K562 (cell line): ENCODE results near the gene NF2. TPM values are rescaled to one million over a fixed set of nuclear protein-coding genes. Genes with fewer than 3 reads are reported as not detected.

Experiments used
- ATAC-seq: fragments of 200-7000 bp; cut with Tn5 transposase; 3 replicates; pipeline ENCODE4 v1.9.1; 2020; ENCODE audit warnings: moderate library complexity
- BruUV-seq: library from RNA; stranded (reverse); fragments of 400-500 nt; replicated peaks from 2 replicates; lab custom pipeline; 2021; lab: Mats Ljungman, UMichigan
- CTCF ChIA-PET: fragments of 300-600 bp; formaldehyde crosslinking; extraction: SDS; loops from one replicate; lab custom pipeline; 2021; ENCODE audit warnings: low intra/inter-chr PET ratio; lab: Yijun Ruan, JAX
- POLR2A ChIA-PET: fragments of 300-600, 350-650 bp; sonication (Branson Sonifier 250); formaldehyde crosslinking; extraction: SDS; loops from one replicate; lab custom pipeline; 2021; ENCODE audit warnings: antibody characterized with exemption, inconsistent platforms; lab: Yijun Ruan, JAX
- DNase-seq, 4 experiments: peaks; one replicate each; pipeline versions ENCODE4 v3.0.0 to v3.0.0-alpha.2; 2011 to 2018; ENCODE audit warnings: low spot score in 3 of 4, mixed read lengths in 3 of 4; ENCODE audit errors: extremely low read depth in 1 of 4
- FAIRE-seq: peaks from 2 replicates; lab custom pipeline; 2011; peaks lifted over from hg19 to GRCh38; lab: Jason Lieb, UNC
- H2AFZ ChIP-seq: 2 replicates; pipeline ENCODE4 v1.6.0; 2011; ENCODE audit warnings: low read depth, low read length, control low read depth, inconsistent platforms
- H3K27ac ChIP-seq: fragments of 200-600 bp; 3 replicates; pipeline ENCODE4 v1.8.0; 2011; ENCODE audit warnings: low read depth, mild to moderate bottlenecking, control low read depth, inconsistent platforms, low read length, moderate library complexity, mixed read lengths; ENCODE audit errors: extremely low read depth
- H3K27me3 ChIP-seq, 2 experiments: fragments of 300-600 bp in 1 of 2; 2 replicates in 1 of 2; 3 replicates in 1 of 2; pipeline versions ENCODE4 v1.6.0 to v1.8.0; 2011; ENCODE audit warnings: inconsistent platforms in 2 of 2, low read length in 2 of 2, mild to moderate bottlenecking in 1 of 2, mixed read lengths in 1 of 2, moderate library complexity in 1 of 2; ENCODE audit not compliant: control insufficient read depth in 2 of 2, insufficient read depth in 2 of 2
- H3K36me3 ChIP-seq: fragments of 300-600 bp; 3 replicates; pipeline ENCODE4 v1.8.0; 2011; ENCODE audit warnings: mild to moderate bottlenecking, low read length, inconsistent platforms; ENCODE audit not compliant: control insufficient read depth, insufficient read depth
- H3K4me1 ChIP-seq, 2 experiments: fragments of 200-600 bp in 1 of 2; replicated peaks in 1 of 2; 2 replicates in 1 of 2; 3 replicates in 1 of 2; pipeline versions ENCODE4 v1.5.1 to v1.8.0; 2011; ENCODE audit warnings: inconsistent platforms in 2 of 2, low read length in 2 of 2, mild to moderate bottlenecking in 1 of 2, mixed read lengths in 1 of 2, moderate library complexity in 1 of 2; ENCODE audit not compliant: control insufficient read depth in 2 of 2, insufficient read depth in 2 of 2
- H3K4me2 ChIP-seq: 2 replicates; pipeline ENCODE4 v1.6.1; 2011; ENCODE audit warnings: low read length, control low read depth, inconsistent platforms, mixed read lengths; ENCODE audit not compliant: insufficient read depth
- H3K4me3 ChIP-seq: fragments of 200-600 bp; sonication (generic), shearing (Covaris generic); 2 replicates; pipeline ENCODE4 v1.5.1; 2016; ENCODE audit warnings: control low read depth, inconsistent platforms
- H3K79me2 ChIP-seq: fragments of 200-600 bp; 3 replicates; pipeline ENCODE4 v1.8.0; 2011; ENCODE audit warnings: low read length, inconsistent platforms; ENCODE audit not compliant: control insufficient read depth, insufficient read depth
- H3K9ac ChIP-seq, 2 experiments: 2 replicates each; pipeline versions ENCODE4 v1.6.0 to v1.6.1; 2011; ENCODE audit warnings: low read depth in 2 of 2, low read length in 2 of 2, control low read depth in 1 of 2, inconsistent platforms in 1 of 2, mild to moderate bottlenecking in 1 of 2, mixed read lengths in 1 of 2; ENCODE audit not compliant: insufficient read depth in 1 of 2
- H3K9me1 ChIP-seq: one replicate; pipeline ENCODE4 v1.6.0; 2011; ENCODE audit warnings: inconsistent platforms, mild to moderate bottlenecking, low read length, moderate library complexity; ENCODE audit not compliant: control insufficient read depth, insufficient read depth
- H3K9me3 ChIP-seq: replicated peaks from 2 replicates; pipeline ENCODE4 v1.5.1; 2011; ENCODE audit warnings: low read depth, low read length, inconsistent platforms; ENCODE audit not compliant: control insufficient read depth, insufficient read depth
- H4K20me1 ChIP-seq: replicated peaks from 2 replicates; pipeline ENCODE4 v1.6.1; 2011; ENCODE audit warnings: low read length, inconsistent platforms, mixed read lengths; ENCODE audit not compliant: control insufficient read depth, insufficient read depth
- IRF2 ChIP-seq: sonication (generic); formaldehyde crosslinking; IDR thresholded peaks from 2 replicates; pipeline ENCODE4 v1.8.1; 2022; ENCODE audit warnings: mild to moderate bottlenecking, missing genetic modification reagents
- JUNB ChIP-seq: fragments of 450-650 bp; formaldehyde crosslinking; conservative IDR thresholded peaks from 2 replicates; pipeline ENCODE4 v1.4.0; 2020; ENCODE audit warnings: mild to moderate bottlenecking
- MTA1 ChIP-seq: fragments of 450-650 bp; IDR thresholded peaks from 2 replicates; pipeline ENCODE4 v1.6.1; 2017; ENCODE audit warnings: borderline replicate concordance
- NFE2 ChIP-seq: IDR thresholded peaks from 2 replicates; pipeline ENCODE4 v1.6.1; 2014; ENCODE audit warnings: antibody characterized with exemption, low read depth
- NRF1 ChIP-seq, 2 experiments: fragments of 450-650 bp; IDR thresholded peaks in 1 of 2; conservative IDR thresholded peaks in 1 of 2; 2 replicates each; pipeline ENCODE4 v1.6.1; 2014; ENCODE audit warnings: mild to moderate bottlenecking in 2 of 2
- PYGO2 ChIP-seq: fragments of 450-650 bp; IDR thresholded peaks from 2 replicates; pipeline ENCODE4 v1.6.1; 2016; ENCODE audit warnings: mild to moderate bottlenecking, missing genetic modification characterization, moderate library complexity, missing compliant biosample characterization
- SIX5 ChIP-seq, 2 experiments: IDR thresholded peaks; 2 replicates each; pipeline ENCODE4 v1.6.1; 2011; ENCODE audit warnings: low read length in 2 of 2, borderline replicate concordance in 1 of 2, low read depth in 1 of 2, mild to moderate bottlenecking in 1 of 2, moderate library complexity in 1 of 2; ENCODE audit not compliant: insufficient read depth in 1 of 2
- SMAD2 ChIP-seq: fragments of 150-350 bp; IDR thresholded peaks from 2 replicates; pipeline ENCODE4 v1.6.1; 2014; ENCODE audit warnings: low read depth, mild to moderate bottlenecking, low read length
- SMARCC2 ChIP-seq: fragments of 450-650 bp; IDR thresholded peaks from 2 replicates; pipeline ENCODE4 v1.6.1; 2017; ENCODE audit warnings: antibody characterized with exemption, moderate library complexity, mild to moderate bottlenecking, low read depth
- ZNF143 ChIP-seq: sonication (generic); formaldehyde crosslinking; IDR thresholded peaks from 2 replicates; pipeline ENCODE4 v1.9.0; 2022; ENCODE audit warnings: mild to moderate bottlenecking, missing genetic modification reagents
- ZNF77 ChIP-seq: fragments of 250-450 bp; sonication (Bioruptor Pico); IDR thresholded peaks from 2 replicates; pipeline ENCODE4 v1.5.0; 2020
- WGBS: fragments of 100-300 bp; shearing (Covaris generic); methylation state at CpG from one replicate; pipeline ENCODE4 v1.1.6; 2016; ENCODE audit warnings: low coverage, mixed read lengths; ENCODE audit not compliant: insufficient coverage; ENCODE audit errors: missing lambda C conversion rate; 5-methylcytosine and 5-hydroxymethylcytosine counted together
- in situ Hi-C: fragments of 300-500 bp; cut with MboI; formaldehyde crosslinking; loops from 4 replicates; pipeline ENCODE4 v1.15.0; 2018; ENCODE audit warnings: inconsistent platforms, mixed read lengths
- intact Hi-C: fragments of 100-400 bp; cut with micrococcal nuclease; formaldehyde crosslinking; loops from 2 replicates; pipeline ENCODE4 v1.14.2; 2022
- polyA plus RNA-seq, 8 experiments: library from polyadenylated mRNA; depleted of rRNA in 4 of 8; stranded (reverse) in 5 of 8; unstranded in 3 of 8; fragments of >200 nt; fragmentation: Nextera tagmentation in 2 of 8; fragmentation: Illumina TruSeq in 1 of 8; extraction: Ambion mirVana in 2 of 8; extraction: Trizol in 1 of 8; gene quantifications; 2 replicates each; pipeline versions ENCODE4 v1.2.1 to v1.2.3, GENCODE V29; 2011 to 2014; ENCODE audit warnings: inconsistent platforms in 1 of 8, missing spikeins in 1 of 8
- total RNA-seq, 7 experiments: library from RNA; depleted of rRNA in 6 of 7; stranded (reverse); fragments of >200 nt in 6 of 7; fragmentation: Illumina TruSeq in 2 of 7; extraction: Trizol in 2 of 7; gene quantifications; 2 replicates each; pipeline versions ENCODE4 v1.2.1 to v1.2.3, GENCODE V29; 2011 to 2021; ENCODE audit warnings: low replicate concordance in 1 of 7
- TF ChIP-seq, protein P1 (sequence below), 2 experiments: fragments of 450-650 bp in 1 of 2; IDR thresholded peaks; 2 replicates each; pipeline ENCODE4 v1.6.1; 2011 to 2017; ENCODE audit warnings: low read depth in 2 of 2, antibody characterized with exemption in 1 of 2, borderline replicate concordance in 1 of 2, low read length in 1 of 2, mild to moderate bottlenecking in 1 of 2, mixed read lengths in 1 of 2; ENCODE audit not compliant: control insufficient read depth in 1 of 2
- TF ChIP-seq, protein P2 (sequence below): fragments of 250-450 bp; sonication (Bioruptor Pico); IDR thresholded peaks from 2 replicates; pipeline ENCODE4 v1.8.0; 2022; ENCODE audit warnings: inconsistent platforms
- TF ChIP-seq, protein P3 (sequence below): fragments of 250-450 bp; sonication (Bioruptor Pico); IDR thresholded peaks from 2 replicates; pipeline ENCODE4 v1.4.0; 2020
- TF ChIP-seq, protein P4 (sequence below): fragments of 450-650 bp; IDR thresholded peaks from 2 replicates; pipeline ENCODE4 v1.6.1; 2017; ENCODE audit warnings: mild to moderate bottlenecking, moderate library complexity

The NF2 gene
- total and polyA plus RNA-seq, 9 of the 15 experiments (the other 6 are each of a cell fraction or from before 2014, with no cell fraction given), result 2.2 to 32.5 (median 15.2) TPM

DNA sequence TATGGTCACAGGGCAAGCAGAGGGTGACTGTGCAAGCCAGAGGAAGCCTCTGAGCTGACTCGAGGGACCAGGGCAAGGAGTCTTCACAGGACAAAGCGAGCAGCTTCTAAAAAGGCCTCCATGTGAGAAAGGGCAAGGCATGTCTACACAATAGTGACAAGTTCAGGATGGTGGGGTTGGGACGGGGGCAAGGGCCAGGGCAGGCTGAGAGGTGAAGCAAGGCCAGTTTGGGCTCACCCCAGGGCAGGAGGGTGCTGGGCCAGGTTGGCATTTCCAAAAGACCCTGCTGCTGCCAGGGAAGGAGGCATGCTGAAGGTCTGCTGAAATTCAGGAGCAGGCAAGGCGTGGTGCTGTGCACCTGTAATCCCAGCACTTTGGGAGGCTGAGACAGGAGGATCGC is 104.0 kb downstream of the NF2 start (continued):
- TF ChIP-seq, protein P1, sequence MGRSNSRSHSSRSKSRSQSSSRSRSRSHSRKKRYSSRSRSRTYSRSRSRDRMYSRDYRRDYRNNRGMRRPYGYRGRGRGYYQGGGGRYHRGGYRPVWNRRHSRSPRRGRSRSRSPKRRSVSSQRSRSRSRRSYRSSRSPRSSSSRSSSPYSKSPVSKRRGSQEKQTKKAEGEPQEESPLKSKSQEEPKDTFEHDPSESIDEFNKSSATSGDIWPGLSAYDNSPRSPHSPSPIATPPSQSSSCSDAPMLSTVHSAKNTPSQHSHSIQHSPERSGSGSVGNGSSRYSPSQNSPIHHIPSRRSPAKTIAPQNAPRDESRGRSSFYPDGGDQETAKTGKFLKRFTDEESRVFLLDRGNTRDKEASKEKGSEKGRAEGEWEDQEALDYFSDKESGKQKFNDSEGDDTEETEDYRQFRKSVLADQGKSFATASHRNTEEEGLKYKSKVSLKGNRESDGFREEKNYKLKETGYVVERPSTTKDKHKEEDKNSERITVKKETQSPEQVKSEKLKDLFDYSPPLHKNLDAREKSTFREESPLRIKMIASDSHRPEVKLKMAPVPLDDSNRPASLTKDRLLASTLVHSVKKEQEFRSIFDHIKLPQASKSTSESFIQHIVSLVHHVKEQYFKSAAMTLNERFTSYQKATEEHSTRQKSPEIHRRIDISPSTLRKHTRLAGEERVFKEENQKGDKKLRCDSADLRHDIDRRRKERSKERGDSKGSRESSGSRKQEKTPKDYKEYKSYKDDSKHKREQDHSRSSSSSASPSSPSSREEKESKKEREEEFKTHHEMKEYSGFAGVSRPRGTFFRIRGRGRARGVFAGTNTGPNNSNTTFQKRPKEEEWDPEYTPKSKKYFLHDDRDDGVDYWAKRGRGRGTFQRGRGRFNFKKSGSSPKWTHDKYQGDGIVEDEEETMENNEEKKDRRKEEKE (IDR thresholded peaks at IDR 0.05; ENCODE audit: borderline replicate concordance in 1 of 2, control insufficient read depth in 1 of 2, low read depth in 2 of 2, low read length in 1 of 2), result no peak
- no peak for TF ChIP-seq NFE2

DNA sequence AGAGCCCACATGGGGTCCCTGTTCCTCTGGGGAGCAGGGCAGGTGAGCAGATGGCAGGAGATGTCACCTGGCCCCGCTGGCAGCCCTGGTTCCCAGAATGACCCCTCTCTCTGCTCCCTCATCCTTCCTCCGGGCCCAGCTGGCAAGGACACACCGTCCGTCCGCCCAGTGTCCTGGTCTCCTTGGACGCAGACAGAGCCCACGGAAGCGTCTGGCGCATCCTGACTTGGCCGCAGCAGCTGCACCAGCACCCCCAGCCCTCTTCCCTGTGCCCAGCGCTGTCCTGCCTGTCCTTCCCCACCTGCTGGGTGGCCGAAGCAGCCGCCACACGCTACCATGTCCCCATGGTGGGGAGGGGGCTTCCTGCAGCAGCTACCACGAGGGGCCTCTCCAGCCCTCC is 106.8 kb downstream of the NF2 start:
- Histone ChIP-seq H3K36me3 (no peaks in the 10 kb centered on the region), H3K79me2 (no peaks in the 10 kb centered on the region), H3K27ac (no peak overlapping the region), H3K4me3 (no peak overlapping the region), H3K9ac (no peak overlapping the region), H3K9me1 (no peaks in the 10 kb centered on the region), H3K27me3 (peaks cover 0 to 53% of the 10 kb centered on the region in 2 experiments; a peak in 3 of 5 replicates), H3K4me1 (peaks cover 0 to 4% of the 10 kb centered on the region in 2 experiments; a peak in 2 of 5 replicates), H3K4me2 (no peak overlapping the region), H3K9me3 (no peaks in the 10 kb centered on the region), H2AFZ (no peak overlapping the region), H4K20me1 (no peaks in the 10 kb centered on the region)
- DNase-seq, result no peak
- WGBS, result 18% methylated on average over 5 of the region's 15 CpGs
- CTCF ChIA-PET, result no interaction called here
- no TSS peak for BruUV-seq
- intact Hi-C loops, result no loop called here
- FAIRE-seq, result no peak
- no peak for ATAC-seq
- in situ Hi-C loops, result no loop called here
- POLR2A ChIA-PET, result no interaction called here
- no peak for TF ChIP-seq PYGO2 (tag)
- no peak for TF ChIP-seq SMARCC2
- TF ChIP-seq, protein P2, sequence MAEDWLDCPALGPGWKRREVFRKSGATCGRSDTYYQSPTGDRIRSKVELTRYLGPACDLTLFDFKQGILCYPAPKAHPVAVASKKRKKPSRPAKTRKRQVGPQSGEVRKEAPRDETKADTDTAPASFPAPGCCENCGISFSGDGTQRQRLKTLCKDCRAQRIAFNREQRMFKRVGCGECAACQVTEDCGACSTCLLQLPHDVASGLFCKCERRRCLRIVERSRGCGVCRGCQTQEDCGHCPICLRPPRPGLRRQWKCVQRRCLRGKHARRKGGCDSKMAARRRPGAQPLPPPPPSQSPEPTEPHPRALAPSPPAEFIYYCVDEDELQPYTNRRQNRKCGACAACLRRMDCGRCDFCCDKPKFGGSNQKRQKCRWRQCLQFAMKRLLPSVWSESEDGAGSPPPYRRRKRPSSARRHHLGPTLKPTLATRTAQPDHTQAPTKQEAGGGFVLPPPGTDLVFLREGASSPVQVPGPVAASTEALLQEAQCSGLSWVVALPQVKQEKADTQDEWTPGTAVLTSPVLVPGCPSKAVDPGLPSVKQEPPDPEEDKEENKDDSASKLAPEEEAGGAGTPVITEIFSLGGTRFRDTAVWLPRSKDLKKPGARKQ, result no peak
- TF ChIP-seq, protein P3, sequence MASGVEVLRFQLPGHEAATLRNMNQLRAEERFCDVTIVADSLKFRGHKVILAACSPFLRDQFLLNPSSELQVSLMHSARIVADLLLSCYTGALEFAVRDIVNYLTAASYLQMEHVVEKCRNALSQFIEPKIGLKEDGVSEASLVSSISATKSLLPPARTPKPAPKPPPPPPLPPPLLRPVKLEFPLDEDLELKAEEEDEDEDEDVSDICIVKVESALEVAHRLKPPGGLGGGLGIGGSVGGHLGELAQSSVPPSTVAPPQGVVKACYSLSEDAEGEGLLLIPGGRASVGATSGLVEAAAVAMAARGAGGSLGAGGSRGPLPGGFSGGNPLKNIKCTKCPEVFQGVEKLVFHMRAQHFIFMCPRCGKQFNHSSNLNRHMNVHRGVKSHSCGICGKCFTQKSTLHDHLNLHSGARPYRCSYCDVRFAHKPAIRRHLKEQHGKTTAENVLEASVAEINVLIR (CRISPR knock-in tag), result no peak
- TF ChIP-seq SMAD2, result no peak
- TF ChIP-seq IRF2, result no peak
- no peak for TF ChIP-seq SIX5 (IDR thresholded peaks at IDR 0.05; ENCODE audit: borderline replicate concordance in 1 of 2, insufficient read depth in 1 of 2, low read depth in 1 of 2, low read length in 2 of 2)
- no peak for TF ChIP-seq MTA1
- TF ChIP-seq, protein P4, sequence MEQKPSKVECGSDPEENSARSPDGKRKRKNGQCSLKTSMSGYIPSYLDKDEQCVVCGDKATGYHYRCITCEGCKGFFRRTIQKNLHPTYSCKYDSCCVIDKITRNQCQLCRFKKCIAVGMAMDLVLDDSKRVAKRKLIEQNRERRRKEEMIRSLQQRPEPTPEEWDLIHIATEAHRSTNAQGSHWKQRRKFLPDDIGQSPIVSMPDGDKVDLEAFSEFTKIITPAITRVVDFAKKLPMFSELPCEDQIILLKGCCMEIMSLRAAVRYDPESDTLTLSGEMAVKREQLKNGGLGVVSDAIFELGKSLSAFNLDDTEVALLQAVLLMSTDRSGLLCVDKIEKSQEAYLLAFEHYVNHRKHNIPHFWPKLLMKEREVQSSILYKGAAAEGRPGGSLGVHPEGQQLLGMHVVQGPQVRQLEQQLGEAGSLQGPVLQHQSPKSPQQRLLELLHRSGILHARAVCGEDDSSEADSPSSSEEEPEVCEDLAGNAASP, result no peak
- no peak for TF ChIP-seq JUNB (CRISPR knock-in tag)
- no peak for TF ChIP-seq NRF1 (conservative IDR thresholded peaks at IDR 0.05 in 1 of 2, IDR thresholded peaks at IDR 0.05 in 1 of 2)
- TF ChIP-seq ZNF77 (CRISPR knock-in tag), result no peak
- no peak for TF ChIP-seq ZNF143 (CRISPR knock-in tag)
